Dedifferentiated amniotic fluid mesenchymal stem cell (primary cell): Measurements from ENCODE around the gene TSHZ1.
A peak's percentile ranks its signal among the peaks of the same experiment; 100 is the strongest.

Source experiments
- DNase-seq: peaks from one replicate; pipeline ENCODE4 v3.0.0-alpha.2; 2016; ENCODE audit errors: extremely low spot score

Gene TSHZ1

GRCh38 chr18:75246721-75247610 is 36.4 kb downstream of the TSHZ1 start:
- DNase-seq: peak; percentile 26

GRCh38 chr18:75247611-75248421 is 37.2 kb downstream of the TSHZ1 start:
- DNase-seq: peak; percentile 40

- no peak for DNase-seq
Measured at GRCh38 chr18:75248426-75249174, 38.0 kb downstream of the TSHZ1 start.

- DNase-seq: no peak
Measured at GRCh38 chr18:75249175-75249518, 38.5 kb downstream of the TSHZ1 start.

- no peak for DNase-seq
Measured at GRCh38 chr18:75249672-75250470, 39.3 kb downstream of the TSHZ1 start.

- DNase-seq: no peak
Measured at GRCh38 chr18:75250471-75250821, 39.8 kb downstream of the TSHZ1 start.

GRCh38 chr18:75251466-75251865 is 40.9 kb downstream of the TSHZ1 start:
- no peak for DNase-seq

- no peak for DNase-seq
Measured at GRCh38 chr18:75252136-75252535, 41.5 kb downstream of the TSHZ1 start.

- no peak for DNase-seq
Measured at GRCh38 chr18:75253043-75253442, 42.4 kb downstream of the TSHZ1 start.

GRCh38 chr18:75253784-75254183 is 43.2 kb downstream of the TSHZ1 start:
- no peak for DNase-seq

- no peak for DNase-seq
Measured at GRCh38 chr18:75255094-75255493, 44.5 kb downstream of the TSHZ1 start.

GRCh38 chr18:75256376-75256775 is 45.8 kb downstream of the TSHZ1 start:
- no peak for DNase-seq

- no peak for DNase-seq
Measured at GRCh38 chr18:75257605-75258004, 47.0 kb downstream of the TSHZ1 start.

GRCh38 chr18:75261430-75262223 is 51.0 kb downstream of the TSHZ1 start:
- DNase-seq: no peak

GRCh38 chr18:75262511-75262910 is 51.9 kb downstream of the TSHZ1 start:
- no peak for DNase-seq

- DNase-seq: no peak
Measured at GRCh38 chr18:75264195-75264594, 53.6 kb downstream of the TSHZ1 start.

- DNase-seq: no peak
Measured at GRCh38 chr18:75264926-75265597, 54.5 kb downstream of the TSHZ1 start.

- DNase-seq: no peak
Measured at GRCh38 chr18:75265872-75266271, 55.3 kb downstream of the TSHZ1 start.

- DNase-seq: no peak
Measured at GRCh38 chr18:75267643-75268363, 57.2 kb downstream of the TSHZ1 start.

- no peak for DNase-seq
Measured at GRCh38 chr18:75268364-75268646, 57.7 kb downstream of the TSHZ1 start.
